A549 treated with CORT108297 at 1 μM for 4 hours (cell line): ENCODE measurements around the gene B9D2. TPM values are rescaled to one million over a fixed set of nuclear protein-coding genes. Genes with fewer than 3 reads are reported as not detected.

ENCODE experiments used
- total RNA-seq: library from RNA; stranded (reverse); fragments of 200-300 nt; extraction: Qiagen RNA extraction; gene quantifications from 5 replicates; pipeline ENCODE4 v1.2.3, GENCODE V29; 2022

The B9D2 gene
- 25.1 to 33.2 TPM (median 32.2 TPM) in 5 replicates for total RNA-seq

GRCh38 chr19:41363753-41364523 is at the start of gene B9D2:
B9D2 (minus strand) TSS chr19:41364149; CDS start chr19:41363519, 630 bp downstream.

GRCh38 chr19:41397086-41398049 is 33.4 kb upstream of the B9D2 start, which contains the start of the genes BCKDHA and EXOSC5:
BCKDHA (plus strand) TSS chr19:41397818; CDS start chr19:41397828, 10 bp downstream.
EXOSC5 (minus strand) TSS chr19:41397359; CDS start chr19:41397328, 31 bp downstream.

GRCh38 chr19:41376241-41376997 is 12.5 kb upstream of the B9D2 start, which contains the start of gene TMEM91:
TMEM91 (plus strand) TSS chr19:41376533; CDS start chr19:41378310, 1,777 bp downstream.

GRCh38 chr19:41353466-41354342 is 10.2 kb downstream of the B9D2 start, which contains the start of gene TGFB1:
TGFB1 (minus strand) TSS chr19:41353922; CDS start chr19:41353044, 878 bp downstream.

GRCh38 chr19:41310033-41310831 is 53.7 kb downstream of the B9D2 start, which contains the start of gene CCDC97:
CCDC97 (plus strand) TSS chr19:41310172; CDS start chr19:41310311, 139 bp downstream.

Other genes starting within 250 kb of the B9D2 start
- gene CYP2F1, start 249.7 kb downstream of the B9D2 start, total RNA-seq: not detected in 5 replicates
- gene CYP2S1, start 170.9 kb downstream of the B9D2 start, total RNA-seq: 21.2 to 28.5 TPM (median 26.9 TPM) in 5 replicates
- 127 to 146 TPM (median 136 TPM) in 5 replicates for gene AXL, start 144.9 kb downstream of the B9D2 start, total RNA-seq
- gene HNRNPUL1, start 99.8 kb downstream of the B9D2 start, total RNA-seq: 284 to 314 TPM (median 312 TPM) in 5 replicates
- 34.0 to 47.5 TPM (median 42.6 TPM) in 5 replicates for gene CCDC97, start 54.0 kb downstream of the B9D2 start, total RNA-seq
- gene TGFB1, start 10.2 kb downstream of the B9D2 start, total RNA-seq: 126 to 159 TPM (median 154 TPM) in 5 replicates
- 3.2 to 4.6 TPM (median 4.2 TPM) in 5 replicates for gene TMEM91, start 12.4 kb upstream of the B9D2 start, total RNA-seq
- gene EXOSC5, start 33.2 kb upstream of the B9D2 start, total RNA-seq: 75.7 to 110 TPM (median 102 TPM) in 5 replicates
- gene BCKDHA, start 33.7 kb upstream of the B9D2 start, total RNA-seq: 38.6 to 50.6 TPM (median 45.6 TPM) in 5 replicates
- 0.05 to 0.21 TPM (median 0.10 TPM) in 4 of 5 replicates, not detected in the other for gene B3GNT8, start 63.2 kb upstream of the B9D2 start, total RNA-seq
- gene DMAC2, start 75.8 kb upstream of the B9D2 start, total RNA-seq: 104 to 118 TPM (median 106 TPM) in 5 replicates
- gene ERICH4, start 79.0 kb upstream of the B9D2 start, total RNA-seq: 0.09 TPM in 1 of 5 replicates, not detected in the others
- gene CEACAM21, start 212.0 kb upstream of the B9D2 start, total RNA-seq: not detected in 5 replicates